GM18868 (cell line): ENCODE measurements around the gene AANAT.
A peak's percentile ranks its signal among the peaks of the same experiment; 100 is the strongest.
"Not testable (repeated sequence)": the region's sequence is repeated elsewhere in the genome, so short reads cannot be mapped to it uniquely, and the experiment has no call there.

Experiments used
- ATAC-seq: cut with Tn5 transposase; IDR thresholded peaks from one replicate; pipeline ENCODE4 v1.9.1; 2021; ENCODE audit warnings: mild to moderate bottlenecking, moderate library complexity; ENCODE audit not compliant: unreplicated experiment

The AANAT gene

GRCh38 chr17:76502341-76503211 is 35.2 kb downstream of the AANAT start:
- no peak for ATAC-seq

- ATAC-seq: no peak
Observed at GRCh38 chr17:76504117-76504516, 36.7 kb downstream of the AANAT start.

- peak; percentile 60 for ATAC-seq
Observed at GRCh38 chr17:76506408-76507345, 39.3 kb downstream of the AANAT start.

- not testable (repeated sequence) for ATAC-seq
Observed at GRCh38 chr17:76508472-76509063, 41.2 kb downstream of the AANAT start.

- no peak for ATAC-seq
Observed at GRCh38 chr17:76510831-76511244, 43.4 kb downstream of the AANAT start.

- no peak for ATAC-seq
Observed at GRCh38 chr17:76511668-76512365, 44.4 kb downstream of the AANAT start.

- ATAC-seq: no peak
Observed at GRCh38 chr17:76512366-76513305, 45.2 kb downstream of the AANAT start.

GRCh38 chr17:76513306-76513692 is 45.9 kb downstream of the AANAT start:
- no peak for ATAC-seq

GRCh38 chr17:76514355-76514754 is 47.0 kb downstream of the AANAT start:
- not testable (repeated sequence) for ATAC-seq

- no peak for ATAC-seq
Observed at GRCh38 chr17:76515274-76515949, 48.0 kb downstream of the AANAT start.

GRCh38 chr17:76517638-76518038 is 50.2 kb downstream of the AANAT start:
- ATAC-seq: no peak

- ATAC-seq: no peak
Observed at GRCh38 chr17:76519048-76519966, 51.9 kb downstream of the AANAT start.
